HG02938 (cell line): ENCODE results near the gene MMP19.
"Not testable (repeated sequence)": the region's sequence is repeated elsewhere in the genome, so short reads cannot be mapped to it uniquely, and the experiment has no call there.

Experiments
- ATAC-seq: cut with Tn5 transposase; IDR thresholded peaks from one replicate; pipeline ENCODE4 v1.9.1; 2021; ENCODE audit warnings: mild to moderate bottlenecking, moderate library complexity; ENCODE audit not compliant: unreplicated experiment

The MMP19 gene

GRCh38 chr12:55842681-55843429 lies at the start of gene MMP19:
MMP19 (minus strand) TSS chr12:55842936; CDS start chr12:55842830, 106 bp downstream.
- no peak for ATAC-seq

- no peak for ATAC-seq
Measured at GRCh38 chr12:55891310-55891709, 48.6 kb upstream of the MMP19 start.

GRCh38 chr12:55885113-55885512 lies 42.4 kb upstream of the MMP19 start:
- ATAC-seq: no peak

GRCh38 chr12:55877824-55878223 lies 35.1 kb upstream of the MMP19 start:
- no peak for ATAC-seq

GRCh38 chr12:55875704-55876467 lies 33.1 kb upstream of the MMP19 start:
- no peak for ATAC-seq

- no peak for ATAC-seq
Measured at GRCh38 chr12:55874443-55874842, 31.7 kb upstream of the MMP19 start.

GRCh38 chr12:55866454-55867004 lies 23.8 kb upstream of the MMP19 start:
- ATAC-seq: not testable (repeated sequence)

GRCh38 chr12:55865327-55865726 lies 22.6 kb upstream of the MMP19 start:
- ATAC-seq: no peak

GRCh38 chr12:55862931-55863330 lies 20.2 kb upstream of the MMP19 start:
- ATAC-seq: not testable (repeated sequence)

- ATAC-seq: no peak
Measured at GRCh38 chr12:55862286-55862685, 19.6 kb upstream of the MMP19 start.

- no peak for ATAC-seq
Measured at GRCh38 chr12:55861871-55862270, 19.1 kb upstream of the MMP19 start.

GRCh38 chr12:55861396-55861795 lies 18.7 kb upstream of the MMP19 start:
- ATAC-seq: no peak

GRCh38 chr12:55852740-55853139 lies 10.0 kb upstream of the MMP19 start:
- no peak for ATAC-seq

GRCh38 chr12:55850893-55851292 lies 8.2 kb upstream of the MMP19 start:
- ATAC-seq: no peak

GRCh38 chr12:55850401-55850800 lies 7.7 kb upstream of the MMP19 start:
- no peak for ATAC-seq

- ATAC-seq: no peak
Measured at GRCh38 chr12:55849616-55850343, 7.0 kb upstream of the MMP19 start.

- ATAC-seq: no peak
Measured at GRCh38 chr12:55847603-55848291, 5.0 kb upstream of the MMP19 start.

GRCh38 chr12:55847033-55847432 lies 4.3 kb upstream of the MMP19 start:
- no peak for ATAC-seq

- no peak for ATAC-seq
Measured at GRCh38 chr12:55845785-55846496, 3.2 kb upstream of the MMP19 start.

GRCh38 chr12:55845361-55845760 lies 2.6 kb upstream of the MMP19 start:
- ATAC-seq: no peak
